Tibial nerve (tissue), 4 donors: ENCODE measurements around the gene INPP5A. TPM values are rescaled to one million over a fixed set of nuclear protein-coding genes. Genes with fewer than 3 reads are reported as not detected.

Experiments
- DNase-seq, 2 donors: peaks; one replicate each; pipeline ENCODE4 v3.0.0-alpha.2; 2019; ENCODE audit warnings: low spot score in 2 of 2
- H3K27ac ChIP-seq, 4 donors: fragments of 200-600 bp; sonication (generic) in 3 of 4; one replicate each; pipeline ENCODE4 v1.5.1; 2017 to 2019; ENCODE audit warnings: mild to moderate bottlenecking in 1 of 4
- H3K27me3 ChIP-seq, 2 donors: fragments of 200-600 bp; sonication (generic) in 1 of 2; one replicate each; pipeline versions ENCODE4 v1.5.1 to v1.6.0; 2017 to 2019
- H3K36me3 ChIP-seq, 3 donors: fragments of 200-600 bp; sonication (generic); one replicate each; pipeline ENCODE4 v1.5.1; 2018 to 2019
- H3K4me1 ChIP-seq, 4 donors: fragments of 200-600 bp; sonication (generic) in 3 of 4; one replicate each; pipeline ENCODE4 v1.5.1; 2017 to 2019
- H3K4me3 ChIP-seq, 4 donors: fragments of 200-600 bp; sonication (generic) in 3 of 4; one replicate each; pipeline ENCODE4 v1.5.1; 2017 to 2019; ENCODE audit warnings: mild to moderate bottlenecking in 1 of 4, moderate library complexity in 1 of 4
- H3K9me3 ChIP-seq, 4 donors: fragments of 200-600 bp; sonication (generic) in 3 of 4; one replicate each; pipeline ENCODE4 v1.5.1; 2017 to 2019
- EP300 ChIP-seq, 2 donors: sonication (generic); formaldehyde crosslinking; IDR thresholded peaks; one replicate each; pipeline ENCODE4 v1.6.1; 2017; ENCODE audit warnings: antibody characterized with exemption in 2 of 2, mild to moderate bottlenecking in 1 of 2
- POLR2A ChIP-seq, 2 donors: fragments of 450-650 bp; IDR thresholded peaks; one replicate each; pipeline ENCODE4 v1.6.1; 2017; ENCODE audit warnings: antibody characterized with exemption in 2 of 2, mild to moderate bottlenecking in 2 of 2, moderate library complexity in 2 of 2
- WGBS, 2 donors: methylation state at CpG; one replicate each; pipeline ENCODE4 v1.1.5; 2018; 5-methylcytosine and 5-hydroxymethylcytosine counted together
- total RNA-seq, 4 donors: library from RNA; depleted of rRNA; stranded (reverse); fragments of >200 nt; gene quantifications; one replicate each; pipeline ENCODE4 v1.1.0, GENCODE V29; 2016
- TF ChIP-seq, protein P1 (sequence below), 5 experiments: fragments of 200-600 bp in 3 of 5; fragments of 450-650 bp in 2 of 5; sonication (generic) in 3 of 5; IDR thresholded peaks; one replicate each; pipeline ENCODE4 v1.5.1; 2016 to 2019; ENCODE audit warnings: antibody characterized with exemption in 5 of 5, mild to moderate bottlenecking in 3 of 5, moderate library complexity in 2 of 5

Gene INPP5A
- total RNA-seq, 4 donors from 2014 or later, result 73.8 to 101 (median 86.2) TPM

- DNase-seq, result no peak
- Histone ChIP-seq H3K4me1 (peaks cover 0 to 17% (median 0%) of the 10 kb centered on the region in 4 donors), H3K4me3 (no peak overlapping the region), H3K27ac (no peak overlapping the region), H3K36me3 (peaks cover 0 to 68% (median 0%) of the 10 kb centered on the region in 3 donors), H3K27me3 (no peaks in the 10 kb centered on the region), H3K9me3 (peaks cover 0 to 19% (median 0%) of the 10 kb centered on the region in 4 donors)
- TF ChIP-seq POLR2A (IDR thresholded peaks at IDR 0.05), result no peak
- no peak for TF ChIP-seq EP300 (IDR thresholded peaks at IDR 0.05)
- 92 to 96% methylated on average over 14 of the region's 14 CpGs for WGBS, 2 donors
These were observed 169.7 kb downstream of the INPP5A start for GRCh38 chr10:132707121-132707775.

- no peak overlapping the region for H3K4me3 ChIP-seq
- peaks cover 0 to 64% (median 0%) of the 10 kb centered on the region in 3 donors for H3K36me3 ChIP-seq
- DNase-seq, result no peak
- H3K4me1 ChIP-seq, result peaks cover 0 to 22% (median 1%) of the 10 kb centered on the region in 4 donors
- no peak overlapping the region for H3K27ac ChIP-seq
- H3K27me3 ChIP-seq, result no peaks in the 10 kb centered on the region
- 96% methylated on average over 15 of the region's 15 CpGs for WGBS, 2 donors
- peaks cover 0 to 19% (median 0%) of the 10 kb centered on the region in 4 donors for H3K9me3 ChIP-seq
- TF ChIP-seq, protein P1, sequence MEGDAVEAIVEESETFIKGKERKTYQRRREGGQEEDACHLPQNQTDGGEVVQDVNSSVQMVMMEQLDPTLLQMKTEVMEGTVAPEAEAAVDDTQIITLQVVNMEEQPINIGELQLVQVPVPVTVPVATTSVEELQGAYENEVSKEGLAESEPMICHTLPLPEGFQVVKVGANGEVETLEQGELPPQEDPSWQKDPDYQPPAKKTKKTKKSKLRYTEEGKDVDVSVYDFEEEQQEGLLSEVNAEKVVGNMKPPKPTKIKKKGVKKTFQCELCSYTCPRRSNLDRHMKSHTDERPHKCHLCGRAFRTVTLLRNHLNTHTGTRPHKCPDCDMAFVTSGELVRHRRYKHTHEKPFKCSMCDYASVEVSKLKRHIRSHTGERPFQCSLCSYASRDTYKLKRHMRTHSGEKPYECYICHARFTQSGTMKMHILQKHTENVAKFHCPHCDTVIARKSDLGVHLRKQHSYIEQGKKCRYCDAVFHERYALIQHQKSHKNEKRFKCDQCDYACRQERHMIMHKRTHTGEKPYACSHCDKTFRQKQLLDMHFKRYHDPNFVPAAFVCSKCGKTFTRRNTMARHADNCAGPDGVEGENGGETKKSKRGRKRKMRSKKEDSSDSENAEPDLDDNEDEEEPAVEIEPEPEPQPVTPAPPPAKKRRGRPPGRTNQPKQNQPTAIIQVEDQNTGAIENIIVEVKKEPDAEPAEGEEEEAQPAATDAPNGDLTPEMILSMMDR (IDR thresholded peaks at IDR 0.05), result no peak
- TF ChIP-seq EP300 (IDR thresholded peaks at IDR 0.05) (no peak), POLR2A (IDR thresholded peaks at IDR 0.05) (no peak)
These were observed 170.2 kb downstream of the INPP5A start for GRCh38 chr10:132707776-132708171.

- no peaks in the 10 kb centered on the region for H3K27me3 ChIP-seq
These were observed 170.9 kb downstream of the INPP5A start for GRCh38 chr10:132708441-132708840.

DNA sequence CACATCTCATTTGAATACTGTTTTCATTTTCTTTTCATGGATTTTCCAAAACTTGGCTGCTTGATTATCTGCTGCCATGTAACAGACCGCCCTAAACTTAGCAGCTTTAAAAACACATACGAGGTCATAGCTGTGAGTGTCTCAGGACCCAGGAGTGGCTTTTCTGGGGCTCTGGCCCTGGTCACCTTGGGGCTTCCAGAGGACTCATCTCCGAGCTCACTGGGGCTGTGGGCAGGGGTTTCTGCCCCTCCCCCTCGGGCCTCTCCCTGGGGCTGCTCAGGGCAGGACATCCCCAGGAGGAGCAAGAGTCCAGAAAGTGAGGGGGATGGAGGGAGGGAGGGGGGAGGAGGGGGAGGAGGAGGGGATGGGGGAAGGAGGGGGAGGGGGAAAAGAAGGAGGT is 171.3 kb downstream of the INPP5A start:
- Histone ChIP-seq H3K27ac (no peak overlapping the region), H3K4me3 (no peak overlapping the region), H3K27me3 (no peaks in the 10 kb centered on the region), H3K36me3 (peaks cover 0 to 58% (median 0%) of the 10 kb centered on the region in 3 donors), H3K9me3 (peaks cover 0 to 19% (median 0%) of the 10 kb centered on the region in 4 donors), H3K4me1 (peaks cover 0 to 34% (median 7%) of the 10 kb centered on the region in 4 donors)
- DNase-seq, result no peak
- TF ChIP-seq POLR2A (IDR thresholded peaks at IDR 0.05) (no peak), EP300 (IDR thresholded peaks at IDR 0.05) (no peak)
- TF ChIP-seq, protein P1 (IDR thresholded peaks at IDR 0.05), result no peak
- WGBS, 2 donors, result 76 to 81% methylated on average over 3 to 4 of the region's 4 CpGs

More at GRCh38 chr10:132708441-132708840, 170.9 kb downstream of the INPP5A start:
- WGBS, 2 donors, result 95% methylated on average over 9 to 15 of the region's 15 CpGs
- Histone ChIP-seq H3K4me3 (no peak overlapping the region), H3K9me3 (peaks cover 0 to 19% (median 0%) of the 10 kb centered on the region in 4 donors), H3K4me1 (peaks cover 0 to 29% (median 5%) of the 10 kb centered on the region in 4 donors), H3K36me3 (peaks cover 0 to 57% (median 0%) of the 10 kb centered on the region in 3 donors), H3K27ac (no peak overlapping the region)
- TF ChIP-seq POLR2A (IDR thresholded peaks at IDR 0.05) (no peak), EP300 (IDR thresholded peaks at IDR 0.05) (no peak)
- TF ChIP-seq, protein P1 (IDR thresholded peaks at IDR 0.05), result no peak
- no peak for DNase-seq

- DNase-seq, result no peak
- peaks cover 0 to 60% (median 0%) of the 10 kb centered on the region in 3 donors for H3K36me3 ChIP-seq
- peak overlapping the region in 1 of 4 donors; percentile 26 for H3K27ac ChIP-seq
- peak in 1 of 2 donors; percentile 19 for TF ChIP-seq EP300 (IDR thresholded peaks at IDR 0.05)
- TF ChIP-seq POLR2A (IDR thresholded peaks at IDR 0.05), result no peak
- no peak overlapping the region for H3K4me3 ChIP-seq
- H3K4me1 ChIP-seq, result peaks cover 0 to 37% (median 7%) of the 10 kb centered on the region in 4 donors
- WGBS, 2 donors, result 65 to 82% methylated on average over 9 to 10 of the region's 13 CpGs
- H3K9me3 ChIP-seq, result peaks cover 0 to 19% (median 0%) of the 10 kb centered on the region in 4 donors
- H3K27me3 ChIP-seq, result no peaks in the 10 kb centered on the region
These were observed 171.9 kb downstream of the INPP5A start for GRCh38 chr10:132709471-132709951.
